GM12892 (cell line): Measurements from ENCODE around the gene SLC13A4.

Experiments
- POLR2A ChIP-seq: IDR thresholded peaks from 2 replicates; pipeline ENCODE4 v1.6.1; 2011; ENCODE audit warnings: low read depth, low read length, control low read depth
- POLR2AphosphoS5 ChIP-seq: IDR thresholded peaks from 2 replicates; pipeline ENCODE4 v1.6.1; 2011; ENCODE audit warnings: low read depth, low read length, control low read depth

GRCh38 chr7:135653340-135654080 is 74.5 kb downstream of the SLC13A4 start:
- no peak for TF ChIP-seq POLR2A
- TF ChIP-seq POLR2AphosphoS5, result no peak
